ENCODE data around the gene PPP1R13B.
"Not testable (repeated sequence)": the region's sequence is repeated elsewhere in the genome, so short reads cannot be mapped to it uniquely, and the experiment has no call there.

Gene PPP1R13B

GRCh38 chr14:103847451-103848174 is at the start of gene PPP1R13B:
PPP1R13B (minus strand) TSS chr14:103847575; CDS start chr14:103847307, 268 bp downstream.
- peak; percentile 82 for DNase-seq
- in situ Hi-C loops (cut with HindIII; ENCODE audit: low pct_ligation_motif_present, low pct_unique_long_range_greater_than_20kb, low sequenced_read_pairs): no loop called here

GRCh38 chr14:103896578-103896977 is 49.2 kb upstream of the PPP1R13B start:
- no peak for DNase-seq
- in situ Hi-C loops (cut with HindIII; ENCODE audit: low pct_ligation_motif_present, low pct_unique_long_range_greater_than_20kb, low sequenced_read_pairs): no loop called here

GRCh38 chr14:103894723-103895059 is 47.3 kb upstream of the PPP1R13B start:
- in situ Hi-C loops (cut with HindIII; ENCODE audit: low pct_ligation_motif_present, low pct_unique_long_range_greater_than_20kb, low sequenced_read_pairs): no loop called here
- no peak for DNase-seq

GRCh38 chr14:103894034-103894722 is 46.8 kb upstream of the PPP1R13B start:
- DNase-seq: no peak
- in situ Hi-C loops (cut with HindIII; ENCODE audit: low pct_ligation_motif_present, low pct_unique_long_range_greater_than_20kb, low sequenced_read_pairs): no loop called here

- no peak for DNase-seq
- in situ Hi-C loops (cut with HindIII; ENCODE audit: low pct_ligation_motif_present, low pct_unique_long_range_greater_than_20kb, low sequenced_read_pairs): no loop called here
These were observed 44.9 kb upstream of the PPP1R13B start for GRCh38 chr14:103892247-103892646.

GRCh38 chr14:103891667-103892215 is 44.4 kb upstream of the PPP1R13B start:
- in situ Hi-C loops (cut with HindIII; ENCODE audit: low pct_ligation_motif_present, low pct_unique_long_range_greater_than_20kb, low sequenced_read_pairs): no loop called here
- no peak for DNase-seq

GRCh38 chr14:103890821-103891666 is 43.7 kb upstream of the PPP1R13B start:
- no peak for DNase-seq
- in situ Hi-C loops (cut with HindIII; ENCODE audit: low pct_ligation_motif_present, low pct_unique_long_range_greater_than_20kb, low sequenced_read_pairs): no loop called here

- in situ Hi-C loops (cut with HindIII; ENCODE audit: low pct_ligation_motif_present, low pct_unique_long_range_greater_than_20kb, low sequenced_read_pairs): no loop called here
- no peak for DNase-seq
These were observed 42.6 kb upstream of the PPP1R13B start for GRCh38 chr14:103890052-103890371.

- in situ Hi-C loops (cut with HindIII; ENCODE audit: low pct_ligation_motif_present, low pct_unique_long_range_greater_than_20kb, low sequenced_read_pairs): no loop called here
- DNase-seq: peak; percentile 48
These were observed 42.1 kb upstream of the PPP1R13B start for GRCh38 chr14:103889313-103890051.

GRCh38 chr14:103889002-103889312 is 41.6 kb upstream of the PPP1R13B start:
- in situ Hi-C loops (cut with HindIII; ENCODE audit: low pct_ligation_motif_present, low pct_unique_long_range_greater_than_20kb, low sequenced_read_pairs); DNase-seq: not testable (repeated sequence)

- in situ Hi-C loops (cut with HindIII; ENCODE audit: low pct_ligation_motif_present, low pct_unique_long_range_greater_than_20kb, low sequenced_read_pairs): no loop called here
- DNase-seq: no peak
These were observed 40.3 kb upstream of the PPP1R13B start for GRCh38 chr14:103887557-103888115.

- in situ Hi-C loops (cut with HindIII; ENCODE audit: low pct_ligation_motif_present, low pct_unique_long_range_greater_than_20kb, low sequenced_read_pairs): no loop called here
- no peak for DNase-seq
These were observed 39.8 kb upstream of the PPP1R13B start for GRCh38 chr14:103887170-103887501.

- no peak for DNase-seq
These were observed 39.2 kb upstream of the PPP1R13B start for GRCh38 chr14:103886304-103887169.

GRCh38 chr14:103885509-103885932 is 38.1 kb upstream of the PPP1R13B start:
- no peak for DNase-seq
- in situ Hi-C loops (cut with HindIII; ENCODE audit: low pct_ligation_motif_present, low pct_unique_long_range_greater_than_20kb, low sequenced_read_pairs): no loop called here

More at GRCh38 chr14:103886304-103887169, 39.2 kb upstream of the PPP1R13B start:
- in situ Hi-C loops (cut with HindIII; ENCODE audit: low pct_ligation_motif_present, low pct_unique_long_range_greater_than_20kb, low sequenced_read_pairs): no loop called here

- in situ Hi-C loops (cut with HindIII; ENCODE audit: low pct_ligation_motif_present, low pct_unique_long_range_greater_than_20kb, low sequenced_read_pairs): no loop called here
- DNase-seq: no peak
These were observed 37.5 kb upstream of the PPP1R13B start for GRCh38 chr14:103884854-103885253.

GRCh38 chr14:103883263-103883523 is 35.8 kb upstream of the PPP1R13B start:
- in situ Hi-C loops (cut with HindIII; ENCODE audit: low pct_ligation_motif_present, low pct_unique_long_range_greater_than_20kb, low sequenced_read_pairs): no loop called here
- no peak for DNase-seq

- in situ Hi-C loops (cut with HindIII; ENCODE audit: low pct_ligation_motif_present, low pct_unique_long_range_greater_than_20kb, low sequenced_read_pairs): no loop called here
- DNase-seq: no peak
These were observed 35.3 kb upstream of the PPP1R13B start for GRCh38 chr14:103882503-103883262.
